Activated CD4-positive, CD25-positive, alpha-beta regulatory T cell treated with anti-CD3 and anti-CD28 coated beads, Interleukin-2, amount 50 U/mL, for 72 hours (primary cell): ENCODE measurements around the gene CTNNAL1.
"Not testable (repeated sequence)": the region's sequence is repeated elsewhere in the genome, so short reads cannot be mapped to it uniquely, and the experiment has no call there.

ENCODE experiments used
- DNase-seq: peaks from one replicate; pipeline ENCODE4 v3.0.0; 2021

Gene CTNNAL1

GRCh38 chr9:108983885-108984284 is 29.4 kb downstream of the CTNNAL1 start:
- DNase-seq: no peak

- no peak for DNase-seq
Observed at GRCh38 chr9:108980893-108981292, 32.4 kb downstream of the CTNNAL1 start.

- DNase-seq: no peak
Observed at GRCh38 chr9:108978205-108978604, 35.1 kb downstream of the CTNNAL1 start.

- no peak for DNase-seq
Observed at GRCh38 chr9:108973895-108974294, 39.4 kb downstream of the CTNNAL1 start.

- DNase-seq: no peak
Observed at GRCh38 chr9:108972626-108973209, 40.6 kb downstream of the CTNNAL1 start.

GRCh38 chr9:108972186-108972585 is 41.1 kb downstream of the CTNNAL1 start:
- DNase-seq: no peak

- DNase-seq: not testable (repeated sequence)
Observed at GRCh38 chr9:108971392-108971791, 41.9 kb downstream of the CTNNAL1 start.

GRCh38 chr9:108967916-108968315 is 45.4 kb downstream of the CTNNAL1 start:
- no peak for DNase-seq

GRCh38 chr9:108963459-108964143 is 49.7 kb downstream of the CTNNAL1 start:
- no peak for DNase-seq

GRCh38 chr9:108961151-108961550 is 52.1 kb downstream of the CTNNAL1 start:
- DNase-seq: no peak

GRCh38 chr9:108960331-108960730 is 53.0 kb downstream of the CTNNAL1 start:
- DNase-seq: no peak

- no peak for DNase-seq
Observed at GRCh38 chr9:108956631-108957026, 56.7 kb downstream of the CTNNAL1 start.

- no peak for DNase-seq
Observed at GRCh38 chr9:108956022-108956630, 57.2 kb downstream of the CTNNAL1 start.

- no peak for DNase-seq
Observed at GRCh38 chr9:108953983-108954574, 59.2 kb downstream of the CTNNAL1 start.

- no peak for DNase-seq
Observed at GRCh38 chr9:108951578-108951977, 61.7 kb downstream of the CTNNAL1 start.

- no peak for DNase-seq
Observed at GRCh38 chr9:108950168-108950567, 63.1 kb downstream of the CTNNAL1 start.

GRCh38 chr9:108939975-108940374 is 73.3 kb downstream of the CTNNAL1 start:
- no peak for DNase-seq

- no peak for DNase-seq
Observed at GRCh38 chr9:108937561-108938305, 75.6 kb downstream of the CTNNAL1 start.

GRCh38 chr9:108934323-108934893 is 78.9 kb downstream of the CTNNAL1 start, which contains the start of gene ABITRAM:
ABITRAM (plus strand) TSS chr9:108934400; CDS start chr9:108934487, 87 bp downstream.
- peak; percentile 76 for DNase-seq

- DNase-seq: peak; percentile 92
Observed at GRCh38 chr9:108933718-108934322, 79.5 kb downstream of the CTNNAL1 start, which contains the start of gene ELP1. ELP1 (minus strand) TSS chr9:108934124; CDS start chr9:108931146, 2,978 bp downstream.

GRCh38 chr9:108933231-108933717 is 80.0 kb downstream of the CTNNAL1 start:
- no peak for DNase-seq

- no peak for DNase-seq
Observed at GRCh38 chr9:108928386-108928785, 84.9 kb downstream of the CTNNAL1 start.
